ENCODE data around the gene TFB1M.
"Not testable (repeated sequence)": the region's sequence is repeated elsewhere in the genome, so short reads cannot be mapped to it uniquely, and the experiment has no call there.

TFB1M gene

GRCh38 chr6:155245193-155245592 is 69.1 kb downstream of the TFB1M start:
- in situ Hi-C loops (cut with MboI; ENCODE audit: low sequenced_read_pairs), result no loop called here

DNA sequence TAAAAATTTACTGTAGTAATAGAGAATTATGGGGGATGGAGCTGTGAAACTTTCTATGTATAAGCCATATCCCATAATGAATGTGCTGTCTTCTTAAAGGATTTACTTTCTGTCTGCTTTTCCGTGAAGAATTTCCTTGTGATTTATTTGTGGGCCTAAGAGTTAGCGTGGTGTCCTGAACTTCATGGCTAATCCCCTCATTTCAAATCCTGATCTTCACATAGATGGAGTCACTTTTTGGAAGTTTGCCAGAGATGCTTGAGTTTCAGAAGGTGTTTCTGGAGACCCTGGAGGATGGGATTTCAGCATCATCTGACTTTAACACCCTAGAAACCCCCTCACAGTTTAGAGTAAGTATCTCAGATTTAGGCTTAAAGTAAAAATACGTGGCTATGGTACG is 69.8 kb downstream of the TFB1M start:
- in situ Hi-C loops (cut with MboI; ENCODE audit: low sequenced_read_pairs), result no loop called here

DNA sequence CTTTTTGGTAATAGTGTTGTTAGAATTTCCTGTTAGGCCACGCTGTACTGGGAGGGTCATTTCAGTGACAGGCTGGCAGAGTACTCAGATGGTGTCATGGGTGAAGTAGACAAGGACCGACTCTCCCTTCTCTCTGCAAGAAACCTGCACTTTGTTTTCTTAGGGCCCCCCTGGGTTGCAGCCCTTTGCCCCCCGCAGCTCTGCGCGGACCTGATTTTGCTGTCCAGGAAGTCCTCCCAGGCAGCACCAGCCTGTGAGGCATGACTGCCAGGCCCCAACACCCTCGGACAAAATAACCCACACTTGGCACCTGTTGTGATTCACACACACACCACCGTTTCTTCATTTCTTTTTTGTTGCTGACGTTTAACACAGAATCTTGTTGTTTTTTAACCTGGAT is 72.3 kb downstream of the TFB1M start:
- in situ Hi-C loops (cut with MboI; ENCODE audit: low sequenced_read_pairs), result no loop called here

- in situ Hi-C loops (cut with MboI; ENCODE audit: low sequenced_read_pairs), result no loop called here
These were observed 73.2 kb downstream of the TFB1M start for GRCh38 chr6:155240905-155241600.

DNA sequence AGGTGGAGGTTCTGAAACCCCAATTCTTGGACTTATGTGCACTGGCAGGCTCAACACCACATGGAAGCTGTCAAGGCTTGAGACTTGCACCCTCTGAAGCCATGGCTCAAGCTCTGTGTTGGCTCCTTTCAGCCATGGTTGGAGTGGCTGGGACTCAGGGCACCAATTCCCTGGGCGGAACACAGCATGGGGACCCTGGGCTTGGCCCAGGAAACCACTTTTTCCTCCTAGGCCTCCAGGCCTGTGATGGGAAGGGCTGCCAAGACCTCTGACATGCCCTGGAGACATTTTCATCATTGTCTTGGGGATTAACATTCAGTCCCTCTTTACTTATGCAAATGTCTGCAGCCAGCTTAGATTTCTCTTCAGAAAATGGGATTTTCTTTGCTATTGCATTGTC is 76.7 kb downstream of the TFB1M start:
- in situ Hi-C loops (cut with MboI; ENCODE audit: low sequenced_read_pairs), result no loop called here

DNA sequence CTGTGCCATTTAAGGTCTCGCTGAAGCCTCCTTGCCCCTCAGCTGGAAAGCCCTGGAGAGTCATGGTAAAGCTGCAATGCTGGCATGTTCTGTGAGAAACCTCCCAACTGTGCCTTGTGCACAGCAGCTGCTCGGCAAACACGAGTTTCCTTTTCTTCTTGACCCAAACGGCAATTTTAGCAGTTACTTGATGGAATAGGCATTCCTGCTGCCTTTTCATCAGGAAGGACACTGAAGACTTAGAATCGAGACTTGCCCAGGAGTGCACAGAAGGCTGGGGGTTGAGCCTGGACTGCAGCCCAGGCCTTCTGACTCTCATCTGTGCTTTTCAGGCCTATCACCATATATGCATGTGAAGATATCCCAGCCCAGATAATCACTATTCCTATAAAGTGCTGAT is 79.2 kb downstream of the TFB1M start:
- in situ Hi-C loops (cut with MboI; ENCODE audit: low sequenced_read_pairs), result no loop called here

DNA sequence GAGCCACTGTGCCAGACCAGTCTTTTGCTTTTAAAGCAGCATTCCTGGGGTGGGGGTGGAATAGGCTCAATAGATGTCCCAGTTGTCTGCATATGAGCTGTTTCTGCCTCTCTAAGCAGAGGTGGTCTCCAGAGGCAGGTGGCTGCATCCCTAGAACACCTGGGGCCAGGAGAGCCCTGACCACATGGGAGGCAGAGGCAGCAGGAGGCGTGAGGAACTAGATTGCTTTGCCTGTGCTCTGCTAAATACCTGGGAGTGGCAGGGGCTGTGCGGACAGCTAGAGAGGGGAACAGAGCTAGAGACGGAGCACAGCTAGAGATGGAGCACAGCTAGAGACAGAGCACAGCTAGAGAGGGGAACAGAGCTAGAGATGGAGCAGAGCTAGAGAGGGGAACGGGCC is 79.6 kb downstream of the TFB1M start:
- in situ Hi-C loops (cut with MboI; ENCODE audit: low sequenced_read_pairs), result no loop called here

DNA sequence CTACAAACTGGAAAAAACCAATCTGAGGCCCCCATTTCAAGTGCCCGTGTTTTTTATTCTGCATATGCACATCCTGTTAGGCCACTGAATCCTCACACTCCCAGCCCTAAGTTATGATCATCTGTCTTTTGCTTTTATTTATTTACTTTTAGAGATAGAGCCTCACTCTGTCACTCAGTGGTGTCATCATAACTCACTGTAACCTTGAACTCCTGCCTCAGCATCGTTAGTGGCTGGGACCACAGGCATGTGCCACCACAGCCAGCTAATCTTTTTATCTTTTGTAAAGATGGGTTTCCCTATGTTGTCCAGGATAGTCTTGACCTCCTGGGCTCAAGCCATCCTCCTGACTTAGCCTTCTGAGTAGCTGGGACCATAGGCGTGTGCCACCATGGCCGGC is 80.1 kb downstream of the TFB1M start:
- in situ Hi-C loops (cut with MboI; ENCODE audit: low sequenced_read_pairs), result no loop called here

GRCh38 chr6:155232848-155233247 is 81.4 kb downstream of the TFB1M start:
- in situ Hi-C loops (cut with MboI; ENCODE audit: low sequenced_read_pairs), result no loop called here

- in situ Hi-C loops (cut with MboI; ENCODE audit: low sequenced_read_pairs), result not testable (repeated sequence)
These were observed 83.3 kb downstream of the TFB1M start for GRCh38 chr6:155230975-155231374.

- in situ Hi-C loops (cut with MboI; ENCODE audit: low sequenced_read_pairs), result no loop called here
These were observed 85.6 kb downstream of the TFB1M start for GRCh38 chr6:155228546-155229166.

DNA sequence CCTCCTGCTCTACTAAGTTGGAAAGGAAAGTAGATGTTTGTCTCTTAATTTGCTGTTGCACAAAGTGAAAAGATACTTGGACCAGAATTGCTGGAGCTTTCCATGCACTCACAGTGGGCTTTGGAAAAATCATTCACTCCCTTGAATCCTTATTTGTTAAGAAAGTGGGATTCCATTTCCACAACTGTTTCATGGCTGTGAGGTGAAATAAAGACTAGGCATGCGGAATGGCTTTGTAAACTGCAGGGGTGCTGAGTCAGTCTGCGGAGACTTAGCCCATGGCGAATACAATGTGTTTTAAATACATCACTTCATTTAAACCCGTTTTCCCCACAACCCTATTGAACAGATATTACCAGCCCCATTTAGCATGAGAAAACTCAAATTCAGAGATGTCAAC is 87.2 kb downstream of the TFB1M start:
- in situ Hi-C loops (cut with MboI; ENCODE audit: low sequenced_read_pairs), result no loop called here

DNA sequence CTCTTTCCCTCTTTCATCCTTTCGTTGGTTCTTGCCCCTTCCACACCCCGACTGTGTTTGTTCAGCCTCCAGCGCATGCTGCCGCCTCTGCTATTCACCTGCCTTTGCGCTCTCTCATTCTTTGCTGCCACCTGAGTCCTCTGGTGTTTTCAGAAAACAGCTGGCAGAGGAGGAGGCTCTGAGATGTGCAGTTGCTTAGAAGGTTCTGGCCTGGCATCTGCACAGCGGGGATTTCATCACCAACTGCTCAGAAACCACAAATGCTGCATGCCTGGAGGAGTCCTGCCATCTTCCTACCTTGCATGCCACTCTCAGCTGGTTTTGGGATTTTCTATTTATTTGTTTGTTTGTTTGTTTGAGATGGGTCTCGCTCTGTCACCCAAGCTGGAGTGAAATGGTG is 89.7 kb downstream of the TFB1M start:
- in situ Hi-C loops (cut with MboI; ENCODE audit: low sequenced_read_pairs), result no loop called here

DNA sequence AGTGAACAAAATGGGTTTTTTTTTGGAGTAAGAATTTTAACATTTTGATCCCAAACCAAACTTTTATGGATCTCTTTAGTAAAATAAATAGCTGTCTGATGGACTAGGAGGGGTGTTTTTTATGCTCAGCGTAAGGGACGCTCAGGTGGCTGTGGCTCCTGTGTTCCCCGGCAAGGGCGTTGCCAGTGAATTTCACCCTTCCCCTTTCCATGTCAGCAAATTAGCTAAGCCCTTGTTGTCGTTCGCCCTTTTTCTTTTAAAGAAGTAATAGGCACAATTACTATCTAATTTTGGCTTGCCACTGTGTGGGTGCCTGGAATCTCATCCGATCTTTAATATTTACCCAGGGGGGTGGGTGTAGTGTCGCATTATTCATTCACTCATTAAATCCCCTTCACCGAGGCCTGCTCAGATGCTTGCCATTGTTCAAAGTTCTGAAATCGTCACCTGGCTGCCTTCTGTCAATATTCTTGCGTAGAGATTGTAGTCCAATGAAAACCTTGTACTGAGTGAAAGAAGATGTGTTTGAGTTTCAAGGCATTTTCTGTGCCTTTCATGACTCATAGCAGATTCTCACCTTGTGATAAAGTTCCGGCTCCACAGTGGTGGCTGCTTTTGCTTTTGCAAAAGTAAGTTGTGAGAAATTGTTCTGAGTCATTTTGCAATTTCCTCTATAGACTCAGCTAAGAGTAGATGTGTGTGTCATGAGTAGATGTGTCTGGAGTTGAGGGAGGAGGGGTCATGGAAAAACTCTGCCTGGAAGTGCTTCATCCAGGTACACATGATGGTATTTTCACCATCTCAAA is 90.4 kb downstream of the TFB1M start:
- in situ Hi-C loops (cut with MboI; ENCODE audit: low sequenced_read_pairs), result no loop called here

GRCh38 chr6:155222506-155222905 is 91.8 kb downstream of the TFB1M start:
- in situ Hi-C loops (cut with MboI; ENCODE audit: low sequenced_read_pairs), result no loop called here

- in situ Hi-C loops (cut with MboI; ENCODE audit: low sequenced_read_pairs), result no loop called here
These were observed 93.2 kb downstream of the TFB1M start for GRCh38 chr6:155221086-155221485.

- in situ Hi-C loops (cut with MboI; ENCODE audit: low sequenced_read_pairs), result no loop called here
These were observed 94.4 kb downstream of the TFB1M start for GRCh38 chr6:155219858-155220301.

DNA sequence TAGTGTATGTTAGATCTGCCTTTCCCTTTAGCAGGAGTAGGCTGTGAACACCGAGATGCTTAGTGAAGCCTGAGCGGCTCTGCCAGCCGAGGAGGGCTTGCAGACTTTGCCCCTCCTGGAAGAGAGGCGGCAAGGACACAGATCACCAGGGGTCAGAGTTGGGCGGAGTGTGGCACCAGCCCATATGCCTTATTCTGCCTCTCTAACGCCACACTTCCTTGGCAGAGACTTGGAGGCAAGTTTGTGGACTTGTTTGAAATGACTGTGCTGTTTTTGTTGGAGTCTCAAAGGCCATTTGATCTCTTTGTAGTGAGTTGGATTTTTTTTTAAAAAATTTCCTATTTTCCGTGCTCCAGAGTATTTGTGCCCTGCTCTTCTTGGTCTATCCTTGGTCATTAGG is 95.0 kb downstream of the TFB1M start:
- in situ Hi-C loops (cut with MboI; ENCODE audit: low sequenced_read_pairs), result no loop called here

DNA sequence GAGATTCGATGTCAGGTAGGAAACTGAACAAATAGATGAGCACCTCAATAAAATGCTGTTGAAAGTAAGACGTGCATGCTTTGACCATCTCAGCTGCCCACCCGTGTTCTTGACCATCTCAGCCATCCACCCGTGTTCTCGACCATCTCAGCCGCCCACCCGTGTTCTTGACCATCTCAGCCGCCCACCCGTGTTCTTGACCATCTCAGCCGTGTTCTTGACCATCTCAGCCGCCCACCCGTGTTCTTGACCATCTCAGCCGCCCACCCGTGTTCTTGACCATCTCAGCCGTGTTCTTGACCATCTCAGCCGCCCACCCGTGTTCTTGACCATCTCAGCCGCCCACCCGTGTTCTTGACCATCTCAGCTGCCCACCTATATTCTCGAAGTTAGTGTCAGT is 95.6 kb downstream of the TFB1M start:
- in situ Hi-C loops (cut with MboI; ENCODE audit: low sequenced_read_pairs), result not testable (repeated sequence)

DNA sequence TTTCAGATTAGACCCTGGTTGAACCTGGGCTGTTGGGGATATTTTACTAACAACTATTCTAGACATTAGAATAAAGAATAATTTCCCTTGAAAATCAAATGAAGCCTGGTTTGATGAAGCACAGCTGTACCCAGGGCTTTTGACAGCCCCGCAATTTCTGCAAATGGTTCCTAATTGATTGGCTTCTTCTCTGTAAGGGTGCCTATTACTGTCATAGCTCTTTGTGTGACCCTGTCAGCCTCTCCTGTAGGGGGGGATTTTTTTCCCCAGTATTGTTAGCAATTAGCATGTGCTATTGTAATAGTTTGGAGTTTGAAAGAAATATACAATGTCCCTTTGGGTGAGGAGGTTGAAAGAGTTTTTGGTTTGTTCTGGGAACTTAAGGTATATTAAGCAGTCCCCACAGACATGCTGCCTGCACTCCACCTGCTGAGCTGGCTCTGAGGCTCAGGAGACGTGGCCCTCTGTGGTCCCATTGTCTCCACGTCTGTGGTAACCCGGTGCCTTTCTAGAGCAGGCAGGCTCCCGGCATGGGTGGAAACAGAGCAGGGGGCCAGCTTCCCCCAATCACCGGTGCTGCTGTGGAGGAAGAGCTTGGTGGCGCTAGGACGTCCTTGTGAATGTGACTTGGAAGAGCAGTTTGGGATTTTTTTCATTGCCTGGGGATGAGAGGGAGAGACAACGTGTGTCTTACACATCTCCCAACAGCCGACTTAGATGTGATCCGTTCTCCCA is 97.8 kb downstream of the TFB1M start:
- in situ Hi-C loops (cut with MboI; ENCODE audit: low sequenced_read_pairs), result no loop called here

- in situ Hi-C loops (cut with MboI; ENCODE audit: low sequenced_read_pairs), result no loop called here
These were observed 98.4 kb downstream of the TFB1M start for GRCh38 chr6:155215906-155216305.

All from HL-60/S4 treated with retinoic acid at 250 ng/mL for 4 days and 3 days (cell line).